ENCODE measurements around the gene DCC. TPM values are rescaled to one million over a fixed set of nuclear protein-coding genes. Genes with fewer than 3 reads are reported as not detected.

The DCC gene
- polyA plus RNA-seq, 1 donor (not counting 4 experiments of a cell fraction or from before 2014, with no cell fraction given) = not detected

DNA sequence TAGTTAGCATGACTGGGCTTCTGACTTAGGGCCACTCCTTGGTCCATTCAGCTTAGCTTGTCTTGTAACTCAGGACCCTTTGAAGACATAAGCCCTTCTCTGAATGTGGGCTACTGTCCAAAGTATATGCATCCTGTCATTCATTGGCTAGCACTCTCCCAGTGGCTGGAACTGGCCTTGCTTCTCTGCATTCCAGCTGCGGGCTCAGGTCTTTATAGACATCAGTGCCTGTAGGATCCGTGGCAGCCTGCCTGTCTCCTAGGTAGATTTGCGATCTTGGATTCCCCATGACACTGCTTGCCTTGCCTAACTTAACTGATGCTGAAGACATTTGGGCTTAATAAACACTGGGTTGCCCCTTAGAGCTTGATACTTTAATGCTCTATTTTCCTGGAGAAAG lies 170.1 kb downstream of the DCC start:
- H3K27me3 ChIP-seq (ENCODE audit: control insufficient read depth, extremely low read depth, insufficient read depth, low read length) = no peaks in the 10 kb centered on the region
- no peaks in the 10 kb centered on the region for H3K9me1 ChIP-seq (ENCODE audit: control insufficient read depth, extremely low read depth, insufficient read depth, low read length)
- H3K4me2 ChIP-seq (ENCODE audit: control insufficient read depth, extremely low read depth, insufficient read depth, low read depth, low read length) = no peak overlapping the region
- no peaks in the 10 kb centered on the region for H4K20me1 ChIP-seq (ENCODE audit: control insufficient read depth, extremely low read depth, insufficient read depth, low read length)
- no peaks in the 10 kb centered on the region for H3K36me3 ChIP-seq (ENCODE audit: control insufficient read depth in 2 of 2, extremely low read depth in 1 of 2, insufficient read depth in 2 of 2, low read length in 2 of 2)
- no peak overlapping the region for H3K9ac ChIP-seq (ENCODE audit: control insufficient read depth, extremely low read depth, insufficient read depth, low read length)
- DNase-seq (ENCODE audit: low read depth, low spot score) (no peak), FAIRE-seq (no peak)
- TF ChIP-seq EZH2 (IDR thresholded peaks at IDR 0.05; ENCODE audit: low read length) = no peak
- no peak for TF ChIP-seq CTCF (optimal IDR thresholded peaks at IDR 0.05 in 1 of 3, IDR thresholded peaks at IDR 0.05 in 1 of 3, conservative IDR thresholded peaks at IDR 0.05 in 1 of 3; ENCODE audit: extremely low read depth in 1 of 3, insufficient read depth in 2 of 3, low read length in 3 of 3)
- dilution Hi-C loops (cut with MboI; ENCODE audit: extremely low pct_ligation_motif_present, low sequenced_read_pairs) = no loop called here
- no peak overlapping the region for H3K27ac ChIP-seq (ENCODE audit: control insufficient read depth, insufficient read depth, low read length)
- no peaks in the 10 kb centered on the region for H3K79me2 ChIP-seq (ENCODE audit: control insufficient read depth, insufficient read depth, low read length)
- H2AFZ ChIP-seq (ENCODE audit: control insufficient read depth, low read length) = no peak overlapping the region
- H3K9me3 ChIP-seq (ENCODE audit: control insufficient read depth, low read depth, low read length) = no peaks in the 10 kb centered on the region
- no peak overlapping the region for H3K4me3 ChIP-seq (ENCODE audit: control insufficient read depth in 2 of 3, extremely low read depth in 1 of 3, insufficient read depth in 2 of 3, low read depth in 1 of 3, low read length in 3 of 3)
- H3K4me1 ChIP-seq (ENCODE audit: control insufficient read depth, extremely low read depth, insufficient read depth, low read length) = no peaks in the 10 kb centered on the region

DNA sequence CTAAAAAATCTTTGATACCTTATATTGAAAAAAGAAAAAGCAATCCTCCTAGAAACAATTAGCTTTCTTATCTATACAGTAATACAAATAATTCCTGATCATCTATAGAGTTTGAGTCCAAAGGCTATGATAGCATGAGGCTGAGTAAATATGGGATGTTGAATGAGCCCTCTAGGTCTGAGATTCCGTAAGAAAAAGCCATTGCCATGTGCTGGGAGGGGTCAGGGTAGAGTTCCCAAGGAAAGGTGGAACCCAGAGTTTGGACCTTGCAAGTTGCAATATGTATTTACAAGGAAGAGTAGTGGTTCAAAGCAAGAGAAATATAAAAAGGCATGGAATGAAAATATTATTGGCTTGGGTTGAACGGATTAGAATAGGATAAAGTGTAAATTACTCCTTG lies 178.1 kb downstream of the DCC start:
- DNase-seq (ENCODE audit: low read depth, low spot score) (no peak), FAIRE-seq (no peak)
- H4K20me1 ChIP-seq (ENCODE audit: control insufficient read depth, extremely low read depth, insufficient read depth, low read length) = no peaks in the 10 kb centered on the region
- H3K4me2 ChIP-seq (ENCODE audit: control insufficient read depth, extremely low read depth, insufficient read depth, low read depth, low read length) = no peak overlapping the region
- H3K27me3 ChIP-seq (ENCODE audit: control insufficient read depth, extremely low read depth, insufficient read depth, low read length) = no peaks in the 10 kb centered on the region
- H3K79me2 ChIP-seq (ENCODE audit: control insufficient read depth, insufficient read depth, low read length) = no peaks in the 10 kb centered on the region
- H3K27ac ChIP-seq (ENCODE audit: control insufficient read depth, insufficient read depth, low read length) = no peak overlapping the region
- H3K4me3 ChIP-seq (ENCODE audit: control insufficient read depth in 2 of 3, extremely low read depth in 1 of 3, insufficient read depth in 2 of 3, low read depth in 1 of 3, low read length in 3 of 3) = no peak overlapping the region
- no peak overlapping the region for H2AFZ ChIP-seq (ENCODE audit: control insufficient read depth, low read length)
- no peaks in the 10 kb centered on the region for H3K4me1 ChIP-seq (ENCODE audit: control insufficient read depth, extremely low read depth, insufficient read depth, low read length)
- H3K9ac ChIP-seq (ENCODE audit: control insufficient read depth, extremely low read depth, insufficient read depth, low read length) = no peak overlapping the region
- no peaks in the 10 kb centered on the region for H3K9me3 ChIP-seq (ENCODE audit: control insufficient read depth, low read depth, low read length)
- dilution Hi-C loops (cut with MboI; ENCODE audit: extremely low pct_ligation_motif_present, low sequenced_read_pairs) = no loop called here
- no peaks in the 10 kb centered on the region for H3K9me1 ChIP-seq (ENCODE audit: control insufficient read depth, extremely low read depth, insufficient read depth, low read length)
- no peaks in the 10 kb centered on the region for H3K36me3 ChIP-seq (ENCODE audit: control insufficient read depth in 2 of 2, extremely low read depth in 1 of 2, insufficient read depth in 2 of 2, low read length in 2 of 2)
- TF ChIP-seq CTCF (optimal IDR thresholded peaks at IDR 0.05 in 1 of 3, IDR thresholded peaks at IDR 0.05 in 1 of 3, conservative IDR thresholded peaks at IDR 0.05 in 1 of 3; ENCODE audit: extremely low read depth in 1 of 3, insufficient read depth in 2 of 3, low read length in 3 of 3) (no peak), EZH2 (IDR thresholded peaks at IDR 0.05; ENCODE audit: low read length) (no peak)

Data from keratinocyte (primary cell).